Psoas muscle (tissue), 8 donors: ENCODE results near the gene CFHR4. TPM values are rescaled to one million over a fixed set of nuclear protein-coding genes. Genes with fewer than 3 reads are reported as not detected.

ENCODE experiments used
- ATAC-seq, 4 donors: fragments of 200-7000 bp; cut with Tn5 transposase; one replicate each; pipeline ENCODE4 v1.9.1; 2020; ENCODE audit warnings: moderate library complexity in 3 of 4, mild to moderate bottlenecking in 2 of 4
- DNase-seq, 2 donors: peaks; one replicate each; pipeline ENCODE4 v3.0.0-alpha.2; 2020
- H3K27ac ChIP-seq: fragments of 200-600 bp; one replicate; pipeline ENCODE4 v1.8.0; 2022
- H3K27me3 ChIP-seq, 3 donors: fragments of 200-600 bp in 1 of 3; one replicate each; pipeline versions ENCODE4 v1.6.1 to v1.8.0; 2013 to 2022; ENCODE audit warnings: low read length in 2 of 3, mild to moderate bottlenecking in 2 of 3, moderate library complexity in 1 of 3; ENCODE audit not compliant: insufficient read depth in 3 of 3
- H3K36me3 ChIP-seq, 2 donors: fragments of 200-600 bp in 1 of 2; one replicate each; pipeline versions ENCODE4 v1.6.1 to v1.8.0; 2013 to 2022; ENCODE audit warnings: low read depth in 1 of 2, mild to moderate bottlenecking in 1 of 2, moderate library complexity in 1 of 2; ENCODE audit not compliant: insufficient read depth in 1 of 2
- H3K4me1 ChIP-seq: fragments of 200-600 bp; one replicate; pipeline ENCODE4 v1.8.0; 2022
- H3K4me3 ChIP-seq: fragments of 200-600 bp; one replicate; pipeline ENCODE4 v1.8.0; 2022; ENCODE audit warnings: mild to moderate bottlenecking
- H3K9me3 ChIP-seq: fragments of 200-600 bp; one replicate; pipeline ENCODE4 v1.8.0; 2022
- CTCF ChIP-seq: fragments of 200-600 bp; IDR thresholded peaks from one replicate; pipeline ENCODE4 v1.8.0; 2022; ENCODE audit warnings: antibody characterized with exemption
- WGBS, 3 donors: extraction: QIAGEN DNeasy Blood & Tissue Kit; methylation state at CpG; one replicate each; pipeline versions ENCODE4 v1.1.6 to v1.1.7; 2013; 5-methylcytosine and 5-hydroxymethylcytosine counted together
- intact Hi-C, 2 donors: fragments of 100-400 bp; cut with DNase I; formaldehyde crosslinking; loops; one replicate each; pipeline versions ENCODE4 v1.11.0 to v1.14.2; 2022
- polyA plus RNA-seq, 3 donors: library from polyadenylated mRNA; stranded (reverse); fragments of 200-250 nt; gene quantifications; one replicate each; pipeline ENCODE4 v1.2.3, GENCODE V29; 2013
- total RNA-seq, 4 donors: library from RNA; stranded (reverse); fragmentation: NEBNext Ultra II Directional in 2 of 4; extraction: Animal tissue kit (Norgen Biotek cat#: 25700) in 2 of 4; gene quantifications; one replicate each; pipeline versions ENCODE4 v1.2.1 to v1.2.4, GENCODE V29; 2021 to 2023
- donor health status: healthy with polysubstance abuse.
- donor health status: DM: no; HTN: no; CAD: no; lungs with moderate emphysema.
- donor health status: Bipolar disorder and iron deficiency.
- donor health status: healthy.
- donor health status: DM: yes; HTN: yes; CAD: no.
- donor health status: DM: no; HTN: no; CAD: no.
- donor health status: DM: no; HTN: no; CAD: no.
- donor health status: DM: yes; HTN: yes; CAD: no.

Gene CFHR4
- total and polyA plus RNA-seq, 7 donors = not detected

- Histone ChIP-seq H3K27ac (no peak overlapping the region), H3K4me3 (no peak overlapping the region), H3K4me1 (no peaks in the 10 kb centered on the region), H3K9me3 (no peaks in the 10 kb centered on the region), H3K27me3 (no peaks in the 10 kb centered on the region), H3K36me3 (no peaks in the 10 kb centered on the region)
- DNase-seq (no peak), ATAC-seq (no peak)
- intact Hi-C loops = no loop called here
- 90 to 95% (median 91%) methylated on average over 1 of the region's 1 CpG for WGBS, 3 donors
- no peak for TF ChIP-seq CTCF
These were observed 68.1 kb downstream of the CFHR4 start for GRCh38 chr1:196955926-196956325.

GRCh38 chr1:196960854-196961253 lies 73.0 kb downstream of the CFHR4 start:
- H3K27me3 ChIP-seq = no peaks in the 10 kb centered on the region

More at GRCh38 chr1:196960854-196961253, 73.0 kb downstream of the CFHR4 start:
- Histone ChIP-seq H3K36me3 (no peaks in the 10 kb centered on the region), H3K27ac (no peak overlapping the region), H3K9me3 (no peaks in the 10 kb centered on the region), H3K4me1 (no peaks in the 10 kb centered on the region), H3K4me3 (no peak overlapping the region)
- 67 to 72% (median 69%) methylated on average over 3 of the region's 3 CpGs for WGBS, 3 donors
- intact Hi-C loops = no loop called here
- ATAC-seq (no peak), DNase-seq (no peak)
- TF ChIP-seq CTCF = no peak

Other genes with a start within 250 kb of the CFHR4 start
- gene CFH, start 236.0 kb upstream of the CFHR4 start, total RNA-seq = 10 to 100 TPM; 19.0 to 44.5 (median 32.5) TPM
- gene CFH, start 236.0 kb upstream of the CFHR4 start, polyA plus RNA-seq = 10 to 100 TPM; 12.5 to 24.2 (median 18.9) TPM
- under 1 TPM in 1 of 4 donors, not detected in 3; 0.11 TPM for gene CFHR3, start 113.2 kb upstream of the CFHR4 start, total RNA-seq
- under 1 TPM in 2 of 3 donors, not detected in 1; 0.09 to 0.16 TPM for gene CFHR3, start 113.2 kb upstream of the CFHR4 start, polyA plus RNA-seq
- not detected for gene CFHR1, start 68.3 kb upstream of the CFHR4 start, total RNA-seq
- gene CFHR1, start 68.3 kb upstream of the CFHR4 start, polyA plus RNA-seq = under 1 TPM in 1 of 3 donors, not detected in 2; 0.12 TPM
- gene CFHR2, start 55.7 kb downstream of the CFHR4 start, total RNA-seq = not detected
- gene CFHR2, start 55.7 kb downstream of the CFHR4 start, polyA plus RNA-seq = not detected
- gene CFHR5, start 89.5 kb downstream of the CFHR4 start, total RNA-seq = not detected
- not detected for gene CFHR5, start 89.5 kb downstream of the CFHR4 start, polyA plus RNA-seq
- gene F13B, start 179.2 kb downstream of the CFHR4 start, total RNA-seq = not detected
- gene F13B, start 179.2 kb downstream of the CFHR4 start, polyA plus RNA-seq = not detected